SK-N-SH (cell line): ENCODE results near the gene TNXB. TPM values are rescaled to one million over a fixed set of nuclear protein-coding genes. Genes with fewer than 3 reads are reported as not detected.

Experiments
- CTCF ChIA-PET: fragments of 300-600, 350-600 bp; formaldehyde crosslinking; extraction: SDS; loops from one replicate; lab custom pipeline; 2021; lab: Yijun Ruan, JAX
- POLR2A ChIA-PET: fragments of 350-600 bp; sonication (Branson Sonifier 250); formaldehyde crosslinking; extraction: SDS; loops from one replicate; lab custom pipeline; 2020; ENCODE audit warnings: antibody characterized with exemption, inconsistent platforms; lab: Yijun Ruan, JAX
- DNase-seq: peaks from one replicate; pipeline ENCODE4 v3.0.0; 2012
- H2AFZ ChIP-seq: fragments of 200-600 bp; sonication (generic); 2 replicates; pipeline ENCODE4 v1.8.1; 2016; ENCODE audit warnings: antibody characterized with exemption, mild to moderate bottlenecking, low read depth
- H3F3A ChIP-seq: fragments of 200-600 bp; sonication (generic); replicated peaks from 2 replicates; pipeline ENCODE3; 2016; ENCODE audit warnings: antibody characterized with exemption, mild to moderate bottlenecking; ENCODE audit not compliant: insufficient read depth
- H3K27ac ChIP-seq, 2 experiments: fragments of 200-500 bp in 1 of 2; fragments of 200-600 bp in 1 of 2; sonication (Bioruptor generic) in 1 of 2; sonication (generic), shearing (Covaris generic) in 1 of 2; 2 replicates each; pipeline versions ENCODE4 v1.5.1 to v1.6.1; 2014 to 2016; ENCODE audit warnings: low read depth in 2 of 2, inconsistent platforms in 1 of 2, low read length in 1 of 2, mild to moderate bottlenecking in 1 of 2, mixed read lengths in 1 of 2
- H3K27me3 ChIP-seq: fragments of 200-600 bp; sonication (generic), shearing (Covaris generic); 2 replicates; pipeline ENCODE4 v1.6.1; 2016; ENCODE audit warnings: mixed run types; ENCODE audit not compliant: insufficient read depth
- H3K36me3 ChIP-seq, 2 experiments: fragments of 200-500 bp in 1 of 2; fragments of 200-600 bp in 1 of 2; sonication (Bioruptor generic) in 1 of 2; sonication (generic) in 1 of 2; replicated peaks in 1 of 2; 2 replicates each; pipeline versions ENCODE3 to v1.5.1; 2014 to 2016; ENCODE audit warnings: low read length in 1 of 2, mild to moderate bottlenecking in 1 of 2; ENCODE audit not compliant: insufficient read depth in 2 of 2, control insufficient read depth in 1 of 2
- H3K4me1 ChIP-seq, 2 experiments: fragments of 200-500 bp in 1 of 2; fragments of 200-600 bp in 1 of 2; sonication (Bioruptor generic) in 1 of 2; sonication (generic), shearing (Covaris generic) in 1 of 2; 2 replicates each; pipeline versions ENCODE4 v1.5.1 to v1.6.1; 2014 to 2016; ENCODE audit warnings: low read depth in 1 of 2, low read length in 1 of 2, mixed run types in 1 of 2; ENCODE audit not compliant: insufficient read depth in 2 of 2, control insufficient read depth in 1 of 2
- H3K4me2 ChIP-seq: fragments of 200-600 bp; sonication (generic), shearing (Covaris generic); 2 replicates; pipeline ENCODE4 v1.6.1; 2017; ENCODE audit warnings: mixed run types
- H3K4me3 ChIP-seq, 2 experiments: fragments of 200-500 bp in 1 of 2; fragments of 200-600 bp in 1 of 2; sonication (Bioruptor generic) in 1 of 2; sonication (generic), shearing (Covaris generic) in 1 of 2; 2 replicates each; pipeline versions ENCODE4 v1.5.1 to v1.8.1; 2014 to 2016; ENCODE audit warnings: low read depth in 2 of 2, inconsistent platforms in 1 of 2, low read length in 1 of 2, mild to moderate bottlenecking in 1 of 2, mixed read lengths in 1 of 2, moderate library complexity in 1 of 2
- H3K79me2 ChIP-seq: fragments of 200-600 bp; sonication (generic); 2 replicates; pipeline ENCODE4 v1.8.1; 2017; ENCODE audit warnings: mild to moderate bottlenecking; ENCODE audit not compliant: insufficient read depth
- H3K9ac ChIP-seq: fragments of 200-600 bp; sonication (generic); 2 replicates; pipeline ENCODE4 v1.6.1; 2017; ENCODE audit warnings: mixed run types
- H3K9me2 ChIP-seq: fragments of 200-600 bp; sonication (generic); 2 replicates; pipeline ENCODE4 v1.6.1; 2017; ENCODE audit warnings: mixed run types
- H3K9me3 ChIP-seq: fragments of 200-600 bp; sonication (generic); 2 replicates; pipeline ENCODE4 v1.6.1; 2017; ENCODE audit warnings: mixed run types, mild to moderate bottlenecking, moderate library complexity
- H4K20me1 ChIP-seq: fragments of 200-600 bp; sonication (generic); 2 replicates; pipeline ENCODE4 v1.6.1; 2017; ENCODE audit warnings: mild to moderate bottlenecking, mixed run types; ENCODE audit not compliant: insufficient read depth
- CHD2 ChIP-seq: fragments of 150-350 bp; IDR thresholded peaks from 2 replicates; pipeline ENCODE4 v1.6.1; 2018; ENCODE audit warnings: low read length; ENCODE audit not compliant: partially characterized antibody
- ELF1 ChIP-seq: IDR thresholded peaks from 2 replicates; pipeline ENCODE4 v1.4.0; 2012
- EP300 ChIP-seq, 2 experiments: IDR thresholded peaks; 2 replicates each; pipeline versions ENCODE4 v1.4.0 to v1.6.1; 2012; ENCODE audit warnings: borderline replicate concordance in 1 of 2, low read depth in 1 of 2, low read length in 1 of 2
- FOXJ3 ChIP-seq: sonication (generic); formaldehyde crosslinking; IDR thresholded peaks from 2 replicates; pipeline ENCODE4 v1.5.1; 2020; ENCODE audit warnings: mild to moderate bottlenecking, missing genetic modification reagents
- FOXM1 ChIP-seq: IDR thresholded peaks from 2 replicates; pipeline ENCODE4 v1.4.0; 2012; ENCODE audit warnings: low read depth, mild to moderate bottlenecking
- GABPA ChIP-seq: IDR thresholded peaks from 2 replicates; pipeline ENCODE4 v1.4.0; 2012; ENCODE audit warnings: low read depth, mild to moderate bottlenecking
- GATA2 ChIP-seq: sonication (generic); formaldehyde crosslinking; IDR thresholded peaks from 2 replicates; pipeline ENCODE4 v1.5.0; 2020; ENCODE audit warnings: mild to moderate bottlenecking, missing genetic modification reagents
- MXI1 ChIP-seq: IDR thresholded peaks from 2 replicates; pipeline ENCODE4 v1.6.1; 2012; ENCODE audit warnings: mild to moderate bottlenecking, low read depth, low read length, improper control_type of control experiment
- NFIC ChIP-seq: IDR thresholded peaks from 2 replicates; pipeline ENCODE4 v1.4.0; 2012; ENCODE audit warnings: borderline replicate concordance
- NRF1 ChIP-seq: IDR thresholded peaks from 2 replicates; pipeline ENCODE4 v1.6.1; 2012; ENCODE audit warnings: low read depth, mild to moderate bottlenecking, low read length
- POLR2AphosphoS5 ChIP-seq: IDR thresholded peaks from 2 replicates; pipeline ENCODE4 v1.6.1; 2012; ENCODE audit warnings: low read depth, low read length
- RAD21 ChIP-seq: IDR thresholded peaks from 2 replicates; pipeline ENCODE4 v1.6.1; 2012; ENCODE audit warnings: mild to moderate bottlenecking, low read length
- TAF1 ChIP-seq: IDR thresholded peaks from 2 replicates; pipeline ENCODE4 v1.6.1; 2012; ENCODE audit warnings: low read depth, mild to moderate bottlenecking, low read length, moderate library complexity, borderline replicate concordance
- TCF12 ChIP-seq: IDR thresholded peaks from 2 replicates; pipeline ENCODE4 v1.4.0; 2012
- WGBS: methylation state at CpG from one replicate; pipeline ENCODE4 v1.1.6; 2017; ENCODE audit warnings: low lambda C conversion rate; 5-methylcytosine and 5-hydroxymethylcytosine counted together
- polyA plus RNA-seq, 3 experiments: library from polyadenylated mRNA; depleted of rRNA; stranded (reverse); fragments of >200 nt; gene quantifications; 2 replicates each; pipeline ENCODE4 v1.2.3, GENCODE V29; 2012
- TF ChIP-seq, protein P1 (sequence below): fragments of 150-350 bp; IDR thresholded peaks from 2 replicates; pipeline ENCODE4 v1.6.1; 2017; ENCODE audit warnings: antibody characterized with exemption, low read length, low read depth, borderline replicate concordance
- TF ChIP-seq, protein P2 (sequence below): IDR thresholded peaks from 2 replicates; pipeline ENCODE4 v1.4.0; 2012; ENCODE audit warnings: low read depth, borderline replicate concordance
- TF ChIP-seq, protein P3 (sequence below): IDR thresholded peaks from 2 replicates; pipeline ENCODE4 v1.6.1; 2012; ENCODE audit warnings: mild to moderate bottlenecking, low read depth, low read length, moderate library complexity
- TF ChIP-seq, protein P4 (sequence below): fragments of 150-350 bp; IDR thresholded peaks from 2 replicates; pipeline ENCODE4 v1.6.1; 2016; ENCODE audit warnings: mild to moderate bottlenecking, low read depth, low read length
- TF ChIP-seq, protein P5 (sequence below): IDR thresholded peaks from 2 replicates; pipeline ENCODE4; 2012

The TNXB gene
- polyA plus RNA-seq, 1 of the 3 experiments (the other 2 are of a cell fraction) = 0.48 TPM

DNA sequence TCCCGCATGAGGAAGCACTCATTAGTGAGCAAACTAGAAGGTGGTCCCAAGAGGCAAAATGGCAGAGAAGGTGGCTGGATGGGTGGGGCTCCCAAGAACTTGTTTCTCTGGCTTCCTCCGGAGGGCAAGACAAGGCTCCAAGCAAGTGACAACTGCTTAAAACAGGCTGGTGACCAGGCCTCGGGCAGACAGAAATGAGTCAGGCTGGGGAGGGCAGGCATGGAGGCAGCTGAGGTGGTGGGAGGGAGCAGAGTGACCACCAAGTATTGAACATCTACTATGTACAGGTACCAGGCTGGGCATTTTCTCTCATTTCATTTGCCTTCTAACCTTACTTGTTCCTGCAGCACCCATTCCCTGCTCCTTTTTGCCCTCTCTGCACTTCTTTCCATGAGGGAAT, 33.4 kb downstream of the TNXB start:
- Histone ChIP-seq H3K79me2 (no peaks in the 10 kb centered on the region), H3K27me3 (no peaks in the 10 kb centered on the region; the same call in 1 of the 2 replicates), H3K4me2 (no peak overlapping the region), H3K9ac (no peak overlapping the region), H2AFZ (no peak overlapping the region), H3K36me3 (no peaks in the 10 kb centered on the region), H3K9me2 (no peaks in the 10 kb centered on the region)
- TF ChIP-seq NFIC (no peak), POLR2AphosphoS5 (no peak), NRF1 (no peak), GATA2 (CRISPR knock-in tag) (no peak), FOXM1 (no peak), FOXJ3 (no peak), RAD21 (no peak), GABPA (no peak), CHD2 (no peak), ELF1 (no peak), TCF12 (no peak), MXI1 (no peak), TAF1 (no peak), EP300 (IDR thresholded peaks at IDR 0.05; ENCODE audit: borderline replicate concordance in 1 of 2, low read depth in 1 of 2, low read length in 1 of 2) (no peak)
- TF ChIP-seq, protein P1, sequence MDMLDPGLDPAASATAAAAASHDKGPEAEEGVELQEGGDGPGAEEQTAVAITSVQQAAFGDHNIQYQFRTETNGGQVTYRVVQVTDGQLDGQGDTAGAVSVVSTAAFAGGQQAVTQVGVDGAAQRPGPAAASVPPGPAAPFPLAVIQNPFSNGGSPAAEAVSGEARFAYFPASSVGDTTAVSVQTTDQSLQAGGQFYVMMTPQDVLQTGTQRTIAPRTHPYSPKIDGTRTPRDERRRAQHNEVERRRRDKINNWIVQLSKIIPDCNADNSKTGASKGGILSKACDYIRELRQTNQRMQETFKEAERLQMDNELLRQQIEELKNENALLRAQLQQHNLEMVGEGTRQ = no peak
- TF ChIP-seq, protein P2, sequence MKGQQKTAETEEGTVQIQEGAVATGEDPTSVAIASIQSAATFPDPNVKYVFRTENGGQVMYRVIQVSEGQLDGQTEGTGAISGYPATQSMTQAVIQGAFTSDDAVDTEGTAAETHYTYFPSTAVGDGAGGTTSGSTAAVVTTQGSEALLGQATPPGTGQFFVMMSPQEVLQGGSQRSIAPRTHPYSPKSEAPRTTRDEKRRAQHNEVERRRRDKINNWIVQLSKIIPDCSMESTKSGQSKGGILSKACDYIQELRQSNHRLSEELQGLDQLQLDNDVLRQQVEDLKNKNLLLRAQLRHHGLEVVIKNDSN = no peak
- TF ChIP-seq, protein P3, sequence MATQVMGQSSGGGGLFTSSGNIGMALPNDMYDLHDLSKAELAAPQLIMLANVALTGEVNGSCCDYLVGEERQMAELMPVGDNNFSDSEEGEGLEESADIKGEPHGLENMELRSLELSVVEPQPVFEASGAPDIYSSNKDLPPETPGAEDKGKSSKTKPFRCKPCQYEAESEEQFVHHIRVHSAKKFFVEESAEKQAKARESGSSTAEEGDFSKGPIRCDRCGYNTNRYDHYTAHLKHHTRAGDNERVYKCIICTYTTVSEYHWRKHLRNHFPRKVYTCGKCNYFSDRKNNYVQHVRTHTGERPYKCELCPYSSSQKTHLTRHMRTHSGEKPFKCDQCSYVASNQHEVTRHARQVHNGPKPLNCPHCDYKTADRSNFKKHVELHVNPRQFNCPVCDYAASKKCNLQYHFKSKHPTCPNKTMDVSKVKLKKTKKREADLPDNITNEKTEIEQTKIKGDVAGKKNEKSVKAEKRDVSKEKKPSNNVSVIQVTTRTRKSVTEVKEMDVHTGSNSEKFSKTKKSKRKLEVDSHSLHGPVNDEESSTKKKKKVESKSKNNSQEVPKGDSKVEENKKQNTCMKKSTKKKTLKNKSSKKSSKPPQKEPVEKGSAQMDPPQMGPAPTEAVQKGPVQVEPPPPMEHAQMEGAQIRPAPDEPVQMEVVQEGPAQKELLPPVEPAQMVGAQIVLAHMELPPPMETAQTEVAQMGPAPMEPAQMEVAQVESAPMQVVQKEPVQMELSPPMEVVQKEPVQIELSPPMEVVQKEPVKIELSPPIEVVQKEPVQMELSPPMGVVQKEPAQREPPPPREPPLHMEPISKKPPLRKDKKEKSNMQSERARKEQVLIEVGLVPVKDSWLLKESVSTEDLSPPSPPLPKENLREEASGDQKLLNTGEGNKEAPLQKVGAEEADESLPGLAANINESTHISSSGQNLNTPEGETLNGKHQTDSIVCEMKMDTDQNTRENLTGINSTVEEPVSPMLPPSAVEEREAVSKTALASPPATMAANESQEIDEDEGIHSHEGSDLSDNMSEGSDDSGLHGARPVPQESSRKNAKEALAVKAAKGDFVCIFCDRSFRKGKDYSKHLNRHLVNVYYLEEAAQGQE = no peak
- TF ChIP-seq, protein P4, sequence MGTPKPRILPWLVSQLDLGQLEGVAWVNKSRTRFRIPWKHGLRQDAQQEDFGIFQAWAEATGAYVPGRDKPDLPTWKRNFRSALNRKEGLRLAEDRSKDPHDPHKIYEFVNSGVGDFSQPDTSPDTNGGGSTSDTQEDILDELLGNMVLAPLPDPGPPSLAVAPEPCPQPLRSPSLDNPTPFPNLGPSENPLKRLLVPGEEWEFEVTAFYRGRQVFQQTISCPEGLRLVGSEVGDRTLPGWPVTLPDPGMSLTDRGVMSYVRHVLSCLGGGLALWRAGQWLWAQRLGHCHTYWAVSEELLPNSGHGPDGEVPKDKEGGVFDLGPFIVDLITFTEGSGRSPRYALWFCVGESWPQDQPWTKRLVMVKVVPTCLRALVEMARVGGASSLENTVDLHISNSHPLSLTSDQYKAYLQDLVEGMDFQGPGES = no peak
- TF ChIP-seq, protein P5, sequence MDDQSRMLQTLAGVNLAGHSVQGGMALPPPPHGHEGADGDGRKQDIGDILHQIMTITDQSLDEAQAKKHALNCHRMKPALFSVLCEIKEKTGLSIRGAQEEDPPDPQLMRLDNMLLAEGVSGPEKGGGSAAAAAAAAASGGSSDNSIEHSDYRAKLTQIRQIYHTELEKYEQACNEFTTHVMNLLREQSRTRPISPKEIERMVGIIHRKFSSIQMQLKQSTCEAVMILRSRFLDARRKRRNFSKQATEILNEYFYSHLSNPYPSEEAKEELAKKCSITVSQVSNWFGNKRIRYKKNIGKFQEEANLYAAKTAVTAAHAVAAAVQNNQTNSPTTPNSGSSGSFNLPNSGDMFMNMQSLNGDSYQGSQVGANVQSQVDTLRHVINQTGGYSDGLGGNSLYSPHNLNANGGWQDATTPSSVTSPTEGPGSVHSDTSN = no peak
- TF ChIP-seq, all 33 proteins: peak for 0
- Histone ChIP-seq H3F3A (no peaks in the 10 kb centered on the region), H3K4me3 (no peak overlapping the region), H3K4me1 (0 out of 4 replicates have a peak, but pooled peaks cover 0 to 2% of the 10 kb centered on the region in 2 experiments), H3K27ac (no peak overlapping the region), H4K20me1 (no peaks in the 10 kb centered on the region), H3K9me3 (no peaks in the 10 kb centered on the region)
- WGBS = 37% methylated on average over 3 of the region's 3 CpGs
- DNase-seq = no peak
- CTCF ChIA-PET = interaction anchor here (0.9 to 1.5 kb wide), 4 partner anchors 10 to 19 kb away, joined by 3 read pairs; no protein-coding TSS in a partner anchor
- POLR2A ChIA-PET = no interaction called here
